Measurements from ENCODE around the gene ADAM8. TPM values are rescaled to one million over a fixed set of nuclear protein-coding genes. Genes with fewer than 3 reads are reported as not detected.

ADAM8 gene
- polyA plus RNA-seq, 4 donors, result 0.67 to 4.4 (median 2.1) TPM

- FAIRE-seq (no peak), DNase-seq (no peak)
- WGBS, 3 donors, result 83 to 89% (median 83%) methylated on average over 11 of the region's 11 CpGs
- H3K4me3 ChIP-seq (ENCODE audit: low read depth in 1 of 3, low read length in 3 of 3), result no peak overlapping the region
- H3K27ac ChIP-seq (ENCODE audit: low read depth in 1 of 3, low read length in 2 of 3), result no peak overlapping the region
- no peaks in the 10 kb centered on the region for H3K4me1 ChIP-seq (ENCODE audit: control insufficient read depth in 3 of 3, insufficient read depth in 2 of 3, low read depth in 1 of 3, low read length in 2 of 3)
- H3K27me3 ChIP-seq (ENCODE audit: control insufficient read depth in 3 of 3, insufficient read depth in 3 of 3, low read length in 3 of 3), result peaks cover 3 to 12% (median 4%) of the 10 kb centered on the region in 3 donors
- no peaks in the 10 kb centered on the region for H3K9me3 ChIP-seq (ENCODE audit: control insufficient read depth in 2 of 2, insufficient read depth in 1 of 2, low read depth in 1 of 2, low read length in 1 of 2)
- peaks cover 0 to 9% (median 0%) of the 10 kb centered on the region in 3 donors for H3K36me3 ChIP-seq (ENCODE audit: control insufficient read depth in 3 of 3, insufficient read depth in 2 of 3, low read depth in 1 of 3, low read length in 3 of 3)
Observed at GRCh38 chr10:133221331-133221730, 55.3 kb downstream of the ADAM8 start.

GRCh38 chr10:133219782-133220181, 56.9 kb downstream of the ADAM8 start:
- Histone ChIP-seq H3K4me1 (ENCODE audit: control insufficient read depth in 3 of 3, insufficient read depth in 2 of 3, low read depth in 1 of 3, low read length in 2 of 3) (no peaks in the 10 kb centered on the region), H3K27ac (ENCODE audit: low read depth in 1 of 3, low read length in 2 of 3) (no peak overlapping the region), H3K27me3 (ENCODE audit: control insufficient read depth in 3 of 3, insufficient read depth in 3 of 3, low read length in 3 of 3) (peaks cover 0 to 11% (median 0%) of the 10 kb centered on the region in 3 donors), H3K36me3 (ENCODE audit: control insufficient read depth in 3 of 3, insufficient read depth in 2 of 3, low read depth in 1 of 3, low read length in 3 of 3) (peaks cover 0 to 17% (median 0%) of the 10 kb centered on the region in 3 donors), H3K4me3 (ENCODE audit: low read depth in 1 of 3, low read length in 3 of 3) (no peak overlapping the region), H3K9me3 (ENCODE audit: control insufficient read depth in 2 of 2, insufficient read depth in 1 of 2, low read depth in 1 of 2, low read length in 1 of 2) (no peaks in the 10 kb centered on the region)
- FAIRE-seq (no peak), DNase-seq (no peak)
- WGBS, 3 donors, result 16 to 19% (median 17%) methylated on average over 23 to 28 of the region's 28 CpGs

- FAIRE-seq (no peak), DNase-seq (no peak)
- Histone ChIP-seq H3K36me3 (ENCODE audit: control insufficient read depth in 3 of 3, insufficient read depth in 2 of 3, low read depth in 1 of 3, low read length in 3 of 3) (peaks cover 0 to 22% (median 0%) of the 10 kb centered on the region in 3 donors), H3K4me3 (ENCODE audit: low read depth in 1 of 3, low read length in 3 of 3) (no peak overlapping the region), H3K27me3 (ENCODE audit: control insufficient read depth in 3 of 3, insufficient read depth in 3 of 3, low read length in 3 of 3) (peaks cover 0 to 7% (median 0%) of the 10 kb centered on the region in 3 donors), H3K9me3 (ENCODE audit: control insufficient read depth in 2 of 2, insufficient read depth in 1 of 2, low read depth in 1 of 2, low read length in 1 of 2) (no peaks in the 10 kb centered on the region), H3K4me1 (ENCODE audit: control insufficient read depth in 3 of 3, insufficient read depth in 2 of 3, low read depth in 1 of 3, low read length in 2 of 3) (no peaks in the 10 kb centered on the region), H3K27ac (ENCODE audit: low read depth in 1 of 3, low read length in 2 of 3) (no peak overlapping the region)
- WGBS, 3 donors, result 61 to 74% (median 65%) methylated on average over 20 of the region's 20 CpGs
Observed at GRCh38 chr10:133218891-133219290, 57.8 kb downstream of the ADAM8 start.

GRCh38 chr10:133217800-133218589, 58.7 kb downstream of the ADAM8 start:
- 81 to 88% (median 86%) methylated on average over 25 of the region's 25 CpGs for WGBS, 3 donors

GRCh38 chr10:133216776-133217175, 59.9 kb downstream of the ADAM8 start:
- peaks cover 0 to 7% (median 0%) of the 10 kb centered on the region in 3 donors for H3K27me3 ChIP-seq (ENCODE audit: control insufficient read depth in 3 of 3, insufficient read depth in 3 of 3, low read length in 3 of 3)
- no peaks in the 10 kb centered on the region for H3K9me3 ChIP-seq (ENCODE audit: control insufficient read depth in 2 of 2, insufficient read depth in 1 of 2, low read depth in 1 of 2, low read length in 1 of 2)
- H3K4me1 ChIP-seq (ENCODE audit: control insufficient read depth in 3 of 3, insufficient read depth in 2 of 3, low read depth in 1 of 3, low read length in 2 of 3), result no peaks in the 10 kb centered on the region
- no peak overlapping the region for H3K27ac ChIP-seq (ENCODE audit: low read depth in 1 of 3, low read length in 2 of 3)
- peaks cover 0 to 39% (median 0%) of the 10 kb centered on the region in 3 donors for H3K36me3 ChIP-seq (ENCODE audit: control insufficient read depth in 3 of 3, insufficient read depth in 2 of 3, low read depth in 1 of 3, low read length in 3 of 3)
- 85 to 86% (median 86%) methylated on average over 26 of the region's 26 CpGs for WGBS, 3 donors
- FAIRE-seq (no peak), DNase-seq (no peak)
- no peak overlapping the region for H3K4me3 ChIP-seq (ENCODE audit: low read depth in 1 of 3, low read length in 3 of 3)

More at GRCh38 chr10:133217800-133218589, 58.7 kb downstream of the ADAM8 start:
- no peak overlapping the region for H3K4me3 ChIP-seq (ENCODE audit: low read depth in 1 of 3, low read length in 3 of 3)
- H3K27ac ChIP-seq (ENCODE audit: low read depth in 1 of 3, low read length in 2 of 3), result no peak overlapping the region
- H3K27me3 ChIP-seq (ENCODE audit: control insufficient read depth in 3 of 3, insufficient read depth in 3 of 3, low read length in 3 of 3), result peaks cover 0 to 7% (median 0%) of the 10 kb centered on the region in 3 donors
- no peak for FAIRE-seq
- no peaks in the 10 kb centered on the region for H3K9me3 ChIP-seq (ENCODE audit: control insufficient read depth in 2 of 2, insufficient read depth in 1 of 2, low read depth in 1 of 2, low read length in 1 of 2)
- no peaks in the 10 kb centered on the region for H3K4me1 ChIP-seq (ENCODE audit: control insufficient read depth in 3 of 3, insufficient read depth in 2 of 3, low read depth in 1 of 3, low read length in 2 of 3)
- peaks cover 0 to 31% (median 0%) of the 10 kb centered on the region in 3 donors for H3K36me3 ChIP-seq (ENCODE audit: control insufficient read depth in 3 of 3, insufficient read depth in 2 of 3, low read depth in 1 of 3, low read length in 3 of 3)
- DNase-seq, result no peak

GRCh38 chr10:133215586-133215985, 61.1 kb downstream of the ADAM8 start:
- Histone ChIP-seq H3K27ac (ENCODE audit: low read depth in 1 of 3, low read length in 2 of 3) (no peak overlapping the region), H3K36me3 (ENCODE audit: control insufficient read depth in 3 of 3, insufficient read depth in 2 of 3, low read depth in 1 of 3, low read length in 3 of 3) (peaks cover 0 to 36% (median 0%) of the 10 kb centered on the region in 3 donors), H3K4me3 (ENCODE audit: low read depth in 1 of 3, low read length in 3 of 3) (no peak overlapping the region), H3K4me1 (ENCODE audit: control insufficient read depth in 3 of 3, insufficient read depth in 2 of 3, low read depth in 1 of 3, low read length in 2 of 3) (no peaks in the 10 kb centered on the region), H3K27me3 (ENCODE audit: control insufficient read depth in 3 of 3, insufficient read depth in 3 of 3, low read length in 3 of 3) (peaks cover 0 to 7% (median 0%) of the 10 kb centered on the region in 3 donors), H3K9me3 (ENCODE audit: control insufficient read depth in 2 of 2, insufficient read depth in 1 of 2, low read depth in 1 of 2, low read length in 1 of 2) (no peaks in the 10 kb centered on the region)
- FAIRE-seq, result no peak
- WGBS, 3 donors, result 89 to 95% (median 92%) methylated on average over 22 to 27 of the region's 27 CpGs
- no peak for DNase-seq

DNA sequence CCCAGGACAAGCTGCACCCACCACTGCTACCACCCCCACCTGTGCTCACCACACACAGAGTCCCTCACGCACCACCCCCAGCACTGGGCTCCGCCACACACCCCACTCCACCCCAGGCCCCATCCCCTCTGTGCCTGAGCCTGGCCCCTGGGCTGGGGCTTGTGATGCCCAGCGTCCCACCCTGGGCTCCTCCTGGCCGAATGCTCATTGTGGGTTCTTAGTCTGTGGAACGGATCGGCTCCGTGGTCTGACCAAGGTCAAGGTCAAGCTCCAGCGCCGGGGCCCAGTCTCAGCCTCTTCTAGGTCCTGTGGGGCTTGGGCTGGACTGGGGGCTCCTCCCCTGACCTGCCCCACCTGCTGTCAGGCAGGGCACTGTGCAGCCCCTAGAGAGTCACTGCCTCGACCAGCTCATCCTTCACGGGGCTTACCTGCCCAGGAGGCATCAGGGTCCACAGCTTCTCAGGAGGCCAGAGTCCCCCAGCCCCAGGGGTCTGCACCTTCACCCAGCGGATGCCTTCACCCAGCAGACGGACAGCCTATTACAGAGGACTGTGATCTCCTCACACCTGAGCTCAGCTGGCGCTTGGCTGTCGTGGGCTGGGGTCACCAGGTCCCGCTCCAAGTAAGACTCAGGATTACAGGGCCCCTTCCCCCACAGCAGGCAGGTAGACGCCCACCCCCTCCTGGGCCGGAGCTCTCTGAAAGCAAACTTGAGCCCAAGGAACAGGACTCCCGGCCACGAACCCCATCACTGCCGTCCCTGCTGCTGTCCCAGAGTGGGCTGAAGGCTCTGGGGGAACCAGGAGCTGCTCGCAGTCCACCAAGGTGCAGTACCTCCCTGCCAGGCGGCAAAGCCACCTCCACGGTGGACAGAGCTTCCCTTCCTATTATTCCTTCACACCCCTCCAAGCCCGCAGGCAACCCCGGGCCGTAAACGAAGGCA, 61.9 kb downstream of the ADAM8 start:
- peaks cover 0 to 6% (median 0%) of the 10 kb centered on the region in 3 donors for H3K27me3 ChIP-seq (ENCODE audit: control insufficient read depth in 3 of 3, insufficient read depth in 3 of 3, low read length in 3 of 3)
- H3K4me1 ChIP-seq (ENCODE audit: control insufficient read depth in 3 of 3, insufficient read depth in 2 of 3, low read depth in 1 of 3, low read length in 2 of 3), result no peaks in the 10 kb centered on the region
- H3K9me3 ChIP-seq (ENCODE audit: control insufficient read depth in 2 of 2, insufficient read depth in 1 of 2, low read depth in 1 of 2, low read length in 1 of 2), result no peaks in the 10 kb centered on the region
- FAIRE-seq (no peak), DNase-seq (no peak)
- no peak overlapping the region for H3K27ac ChIP-seq (ENCODE audit: low read depth in 1 of 3, low read length in 2 of 3)
- WGBS, 3 donors, result 76 to 83% (median 82%) methylated on average over 26 to 28 of the region's 28 CpGs
- H3K36me3 ChIP-seq (ENCODE audit: control insufficient read depth in 3 of 3, insufficient read depth in 2 of 3, low read depth in 1 of 3, low read length in 3 of 3), result peaks cover 0 to 36% (median 0%) of the 10 kb centered on the region in 3 donors
- no peak overlapping the region for H3K4me3 ChIP-seq (ENCODE audit: low read depth in 1 of 3, low read length in 3 of 3)
